HG02623 (cell line): ENCODE results near the gene MTHFD1L.
"Not testable (repeated sequence)": the region's sequence is repeated elsewhere in the genome, so short reads cannot be mapped to it uniquely, and the experiment has no call there.

Experiments
- ATAC-seq: cut with Tn5 transposase; IDR thresholded peaks from one replicate; pipeline ENCODE4 v1.9.1; 2021; ENCODE audit warnings: moderate library complexity; ENCODE audit not compliant: unreplicated experiment

The MTHFD1L gene

GRCh38 chr6:151036869-151037680, 171.6 kb downstream of the MTHFD1L start:
- ATAC-seq: no peak

- no peak for ATAC-seq
These were observed 173.1 kb downstream of the MTHFD1L start for GRCh38 chr6:151038616-151039015.

DNA sequence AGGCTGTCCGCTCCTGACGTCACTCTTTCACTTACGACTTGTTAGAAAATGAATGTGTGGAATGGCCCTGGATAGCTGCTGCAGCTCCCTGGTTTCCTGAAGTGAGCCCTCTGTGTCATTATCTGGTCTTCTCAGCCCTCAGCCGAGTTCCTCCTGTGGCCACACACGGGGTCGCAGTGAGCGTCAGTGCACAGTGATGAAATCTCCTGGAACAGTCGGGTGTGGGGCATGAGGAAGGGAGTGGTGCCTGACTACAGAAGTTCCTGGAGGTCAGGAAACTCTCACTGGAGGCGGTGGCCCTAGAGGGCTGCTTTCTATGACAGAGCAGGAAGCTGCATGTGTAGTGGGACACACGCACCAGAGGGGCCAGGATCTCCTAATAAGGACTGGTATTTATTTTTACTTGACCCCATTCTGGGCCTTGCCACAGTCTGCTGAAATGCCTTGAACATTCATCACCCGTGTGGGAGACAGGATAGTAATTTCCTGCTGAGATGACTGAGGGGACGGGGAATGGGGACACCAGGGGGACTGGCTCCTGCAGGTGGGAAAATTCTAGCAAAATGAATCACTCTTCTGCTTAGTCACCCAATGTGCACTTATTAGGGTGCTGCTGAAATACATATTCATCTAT, 175.5 kb downstream of the MTHFD1L start:
- not testable (repeated sequence) for ATAC-seq

DNA sequence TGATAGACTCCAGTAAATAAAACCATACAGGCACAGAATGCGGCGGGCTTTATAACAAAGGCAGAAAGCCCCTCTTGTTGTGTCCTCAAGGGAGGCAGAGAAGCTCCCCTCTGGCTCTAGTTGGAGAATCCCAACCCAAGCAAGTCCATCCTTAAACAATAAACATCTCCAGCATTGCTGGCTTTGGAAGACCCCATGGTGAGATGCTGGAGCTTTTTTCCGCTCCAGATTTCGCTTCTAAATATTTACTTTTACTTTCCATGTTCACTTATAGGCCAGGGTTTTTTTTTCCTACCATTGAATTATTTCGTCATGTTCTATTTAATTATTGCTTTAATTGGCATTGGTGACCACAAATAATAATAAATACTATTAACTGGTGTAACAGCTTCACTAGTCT, 176.2 kb downstream of the MTHFD1L start:
- ATAC-seq: no peak

DNA sequence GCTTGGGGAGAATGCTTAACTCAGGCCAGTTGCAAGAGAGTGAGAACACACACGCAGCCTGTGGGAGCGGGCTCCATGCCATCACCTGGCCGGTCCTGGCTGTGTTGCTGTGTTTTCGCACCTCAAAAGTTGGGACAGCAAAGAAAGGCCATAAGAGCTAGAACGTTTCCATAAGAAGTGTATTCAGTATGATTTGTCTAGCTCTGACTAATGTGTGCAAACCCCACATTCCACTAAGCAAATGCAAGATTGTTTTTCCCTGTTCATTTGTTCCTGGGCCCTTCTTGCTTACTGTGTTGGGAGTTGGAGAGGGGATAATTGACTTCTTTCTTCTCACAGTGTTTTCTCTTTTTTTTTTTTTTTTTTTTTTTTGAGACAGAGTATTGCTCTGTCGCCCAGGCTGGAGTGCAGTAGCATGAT, 177.4 kb downstream of the MTHFD1L start:
- ATAC-seq: not testable (repeated sequence)

GRCh38 chr6:151043944-151044343, 178.4 kb downstream of the MTHFD1L start:
- no peak for ATAC-seq

DNA sequence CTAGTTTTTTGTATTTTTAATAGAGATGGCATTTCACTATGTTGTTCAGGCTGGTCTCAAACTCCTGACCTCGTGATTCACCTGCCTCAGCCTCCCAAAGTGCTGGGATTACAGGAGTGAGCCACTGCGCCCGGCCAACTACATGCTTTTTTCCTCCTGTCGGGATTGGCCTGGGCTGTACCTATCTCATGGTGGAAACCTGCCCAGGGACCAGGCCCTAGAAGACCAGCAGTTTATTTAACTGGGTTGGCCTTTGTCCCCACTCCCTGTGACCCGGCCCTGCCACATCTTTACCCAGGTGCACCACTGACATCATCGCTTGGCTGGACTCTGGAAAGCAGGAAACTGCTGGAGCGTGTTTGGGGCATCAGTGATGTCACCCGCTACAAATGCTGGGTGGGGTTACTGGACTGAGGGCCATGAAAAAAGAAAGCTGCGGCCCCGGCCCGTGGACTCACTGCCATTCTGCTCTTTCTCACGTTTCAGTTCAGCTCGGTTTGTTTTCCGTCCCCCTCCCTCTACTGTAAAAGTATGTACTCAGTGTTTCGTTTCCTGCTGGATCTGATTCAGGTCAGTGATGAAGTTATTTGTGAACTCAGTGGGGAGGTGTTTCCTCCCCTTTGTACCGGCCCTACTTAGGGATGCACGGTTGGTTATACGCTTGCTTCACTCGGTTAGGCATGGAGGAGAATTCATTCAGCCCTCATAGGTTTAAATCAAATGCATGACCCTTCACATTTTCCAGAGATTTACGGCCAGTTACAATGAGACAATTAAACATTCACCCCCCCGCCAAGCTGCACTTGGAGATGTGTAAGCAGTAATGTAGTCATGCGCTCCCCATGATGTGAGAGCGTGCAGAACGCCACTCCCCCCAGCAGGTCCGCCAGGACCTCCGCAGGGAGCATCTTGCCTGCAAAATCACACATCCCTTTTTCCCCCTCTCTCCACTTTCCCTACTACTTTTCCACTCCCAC, 179.3 kb downstream of the MTHFD1L start:
- ATAC-seq: no peak

DNA sequence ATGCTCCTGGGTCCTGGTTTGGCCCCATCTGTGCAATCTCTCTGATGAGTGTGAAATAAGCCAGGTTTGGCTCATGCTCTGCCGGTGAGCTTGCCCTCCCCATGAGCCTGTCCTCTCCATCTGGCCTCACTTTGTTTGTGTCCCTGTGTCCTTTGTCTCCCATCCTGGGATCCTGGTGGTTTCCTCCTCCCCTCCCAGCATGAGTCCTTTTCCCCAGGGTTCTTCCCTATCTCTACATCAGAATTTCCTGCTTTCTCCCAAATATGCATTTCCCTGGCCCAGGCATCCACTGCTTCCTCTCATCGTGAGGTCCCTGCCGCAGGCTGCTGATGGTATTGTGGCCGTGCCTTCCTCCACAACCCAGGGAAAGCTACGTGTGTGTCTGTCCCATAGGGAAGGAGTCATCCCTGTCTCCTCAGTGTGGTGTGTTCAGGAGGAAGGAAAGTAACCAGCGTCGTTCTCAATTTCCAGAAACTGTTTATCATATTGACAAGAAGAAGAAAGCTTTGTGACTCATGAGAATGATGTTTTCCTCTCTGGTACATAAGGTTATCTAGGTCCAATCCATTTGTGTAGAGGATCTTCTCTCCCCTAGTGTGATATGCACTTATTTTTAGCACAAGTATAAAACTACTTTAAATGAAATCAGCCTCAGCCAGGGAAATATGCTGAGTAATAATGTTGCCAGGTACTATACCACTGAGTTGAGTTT, 180.2 kb downstream of the MTHFD1L start:
- not testable (repeated sequence) for ATAC-seq

DNA sequence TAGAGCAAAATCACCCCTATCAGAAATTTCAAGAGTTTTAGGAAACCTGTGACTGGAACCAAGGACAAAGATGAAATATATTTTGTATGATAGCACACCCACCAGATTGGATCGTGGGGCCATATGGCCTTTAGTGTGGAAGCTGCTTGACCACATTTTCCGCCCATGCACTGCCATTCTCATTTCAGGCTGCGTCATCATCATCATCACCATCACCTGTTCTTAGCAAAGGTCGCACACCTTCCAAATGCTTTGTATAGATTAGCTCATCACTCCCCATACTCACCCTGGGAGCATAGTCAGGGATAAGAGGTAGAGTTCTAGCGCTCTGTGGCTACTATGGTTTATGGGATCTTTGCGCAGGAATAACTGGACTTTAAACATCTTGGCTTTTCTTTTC, 185.7 kb downstream of the MTHFD1L start:
- ATAC-seq: no peak

DNA sequence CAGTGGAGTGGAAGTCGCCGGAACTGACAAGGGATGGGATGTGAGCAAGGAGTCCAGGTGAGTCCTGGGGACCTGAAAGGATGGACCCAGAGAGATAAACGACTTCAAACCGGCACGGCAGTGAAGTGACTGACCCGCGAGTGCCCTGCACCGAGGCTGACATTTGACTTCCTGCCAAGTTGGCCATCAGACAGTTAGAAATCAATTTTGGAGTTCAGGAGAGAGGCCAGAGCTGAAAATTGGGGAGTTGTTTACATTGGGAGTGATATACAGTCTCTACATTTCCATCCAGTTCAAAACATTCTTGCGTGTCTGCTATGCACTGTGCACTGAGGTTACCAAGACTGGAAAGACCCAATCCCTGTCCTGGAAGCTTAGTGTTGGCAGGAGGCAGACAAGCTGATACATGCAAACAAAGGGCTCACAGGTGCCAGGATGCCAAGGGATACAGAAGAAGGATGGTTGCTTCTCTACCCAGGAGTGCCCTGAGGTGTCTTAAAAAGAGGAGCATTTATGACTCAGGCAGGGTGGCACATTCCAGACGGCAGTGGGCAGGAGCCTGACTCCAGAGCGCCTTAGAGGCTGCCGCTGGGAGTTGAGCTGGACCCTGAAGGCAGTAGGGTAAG, 186.6 kb downstream of the MTHFD1L start:
- no peak for ATAC-seq

GRCh38 chr6:151054306-151054705, 188.8 kb downstream of the MTHFD1L start:
- no peak for ATAC-seq

DNA sequence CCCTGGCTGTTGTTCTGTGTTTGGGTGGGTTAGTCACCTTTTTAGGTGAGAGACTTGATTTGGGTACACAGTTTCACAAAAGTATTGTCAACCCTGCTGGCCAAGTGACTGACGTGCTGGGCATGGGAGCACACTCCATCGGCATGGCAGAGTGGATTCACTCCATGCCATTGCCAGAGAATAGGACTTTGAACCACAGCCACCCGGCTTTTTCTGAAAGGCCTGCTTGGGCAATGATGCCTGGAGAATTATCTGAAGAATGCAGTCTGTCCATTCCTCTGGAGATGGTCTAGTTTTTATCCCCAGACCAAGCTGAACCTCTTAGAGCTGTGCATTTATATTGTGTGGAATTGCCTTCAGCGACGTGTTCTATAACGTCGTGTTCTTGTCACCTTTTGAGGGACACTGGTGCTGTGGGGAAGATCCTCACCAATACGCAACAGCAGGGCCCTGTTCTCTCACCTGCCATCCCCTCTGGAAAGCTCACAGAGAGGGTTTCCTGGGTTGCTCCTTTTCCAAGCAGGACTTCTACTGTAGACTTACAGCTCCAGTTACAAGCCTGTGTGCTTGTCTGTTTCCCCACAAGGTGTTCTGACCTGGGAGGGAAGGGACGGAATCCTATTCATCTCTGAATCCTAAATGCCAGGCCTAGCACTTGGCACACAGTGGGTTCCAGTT, 190.9 kb downstream of the MTHFD1L start:
- no peak for ATAC-seq

- ATAC-seq: no peak
These were observed 191.6 kb downstream of the MTHFD1L start for GRCh38 chr6:151057061-151057460.

DNA sequence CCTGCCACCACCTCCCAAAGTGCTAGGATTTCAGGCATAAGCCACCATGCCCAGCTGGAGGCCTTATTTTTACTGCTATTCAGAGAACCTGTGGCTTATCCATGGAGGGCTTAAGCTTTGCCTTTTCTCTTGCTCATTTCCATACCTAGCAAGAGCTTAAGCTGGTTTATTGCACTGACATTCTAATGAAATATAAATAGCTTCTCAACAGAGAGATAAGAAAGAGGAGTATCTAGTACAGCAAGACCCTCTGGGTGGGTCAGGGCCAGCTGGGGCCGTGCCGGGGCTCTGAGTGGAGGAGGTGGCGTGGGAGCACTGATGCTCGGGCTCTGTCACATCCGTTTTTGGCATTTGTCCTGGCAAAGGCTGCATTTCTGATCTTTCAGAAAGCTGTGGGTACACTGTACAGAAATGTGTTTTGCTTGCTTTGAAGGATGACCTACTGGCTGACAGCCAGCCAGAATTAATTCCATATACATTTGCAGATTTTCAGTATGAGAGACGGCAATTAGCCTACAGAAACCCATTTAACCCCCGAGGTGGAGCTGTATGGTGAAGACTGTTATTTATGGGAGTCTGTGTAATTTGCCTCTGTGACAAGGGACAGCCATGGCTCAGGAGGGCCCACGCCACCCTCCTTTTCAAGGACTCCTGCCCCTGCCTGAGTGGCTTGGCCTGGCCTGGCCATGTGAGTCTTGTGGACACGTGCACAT, 192.7 kb downstream of the MTHFD1L start:
- ATAC-seq: no peak

DNA sequence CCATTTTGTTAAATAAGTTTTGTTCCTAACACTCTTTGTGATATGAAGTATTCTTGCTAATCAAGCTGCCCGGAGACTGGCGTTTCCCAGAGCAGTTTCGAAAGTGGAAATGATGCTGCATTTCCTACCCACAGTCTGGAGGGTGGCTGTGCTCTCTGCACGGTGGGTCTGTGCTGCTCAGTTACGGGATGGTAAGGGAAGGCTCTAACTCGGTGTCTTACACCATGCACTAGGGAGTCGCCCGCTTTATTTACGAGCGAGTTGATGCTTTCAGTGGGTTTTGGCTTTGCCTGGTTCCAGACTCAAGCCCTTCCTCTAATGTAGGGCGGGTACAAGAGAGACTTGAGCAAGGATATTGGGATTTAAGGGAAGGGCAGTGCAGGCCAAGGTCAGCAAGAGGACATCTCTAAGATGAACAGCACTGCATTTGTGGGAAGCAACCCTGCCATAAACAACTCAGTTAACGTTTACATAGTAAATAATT, 194.2 kb downstream of the MTHFD1L start:
- ATAC-seq: no peak

- no peak for ATAC-seq
These were observed 194.7 kb downstream of the MTHFD1L start for GRCh38 chr6:151060096-151060765.

DNA sequence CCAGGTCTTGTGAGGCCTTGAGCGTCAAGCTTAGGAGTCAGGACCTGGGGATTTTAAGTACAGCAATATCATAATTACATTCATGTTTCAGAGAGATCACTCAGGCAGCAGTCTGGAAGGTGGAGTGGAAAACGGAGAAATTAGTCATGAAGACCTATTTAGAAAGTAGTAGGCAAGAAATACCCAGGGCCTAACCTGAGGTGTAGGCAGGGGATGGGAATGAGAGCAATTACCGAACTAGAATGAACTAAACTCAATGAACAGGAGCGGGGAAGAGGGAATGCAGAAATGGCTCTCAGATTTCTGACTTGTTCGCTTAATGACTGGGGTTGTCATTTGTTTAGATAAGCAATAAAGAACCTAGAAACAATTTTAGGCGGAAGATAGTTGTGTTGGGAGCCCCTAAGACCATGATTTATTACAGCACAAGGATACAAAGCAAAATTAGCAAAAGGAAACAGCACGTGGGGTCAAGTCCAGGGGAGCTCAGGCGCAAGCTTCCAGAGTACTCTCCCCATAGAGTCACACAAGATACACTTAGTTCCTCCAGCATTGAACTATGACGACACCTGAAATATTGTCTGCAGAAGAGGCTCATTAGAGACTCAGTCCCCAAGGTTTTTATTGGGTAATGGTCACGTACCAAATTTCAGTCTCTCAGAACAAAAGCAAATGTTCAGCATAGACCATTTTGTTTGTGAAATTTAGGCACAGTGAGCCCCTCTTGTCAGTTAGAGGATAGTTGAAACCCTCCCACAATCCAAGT, 195.4 kb downstream of the MTHFD1L start:
- ATAC-seq: no peak

GRCh38 chr6:151063352-151063751, 197.8 kb downstream of the MTHFD1L start:
- ATAC-seq: no peak
